Measurements from ENCODE around the gene ZEB1.

ZEB1 gene

GRCh38 chr10:31574577-31574976 lies 255.6 kb downstream of the ZEB1 start:
- Histone ChIP-seq H3K9me2 (replicated peaks; ENCODE audit: low read depth, low read length) (no peaks in the 10 kb centered on the region), H3K4me2 (ENCODE audit: low read depth, low read length, poor library complexity, severe bottlenecking) (no peak overlapping the region), H3K79me2 (ENCODE audit: insufficient read depth, low read length) (no peaks in the 10 kb centered on the region), H3K9ac (ENCODE audit: low read depth, low read length, poor library complexity, severe bottlenecking) (no peak overlapping the region), H2AFZ (ENCODE audit: low read length) (no peak overlapping the region), H3K27me3 (ENCODE audit: insufficient read depth, low read length, poor library complexity, severe bottlenecking) (no peaks in the 10 kb centered on the region), H4K20me1 (ENCODE audit: insufficient read depth, low read length, poor library complexity, severe bottlenecking) (no peaks in the 10 kb centered on the region), H3K9me3 (ENCODE audit: insufficient read depth, low read depth, low read length) (no peaks in the 10 kb centered on the region), H3K4me1 (ENCODE audit: insufficient read depth, low read length, poor library complexity, severe bottlenecking) (peaks cover 18% of the 10 kb centered on the region), H3F3A (ENCODE audit: low read depth) (no peaks in the 10 kb centered on the region), H3K36me3 (ENCODE audit: insufficient read depth, low read length) (no peaks in the 10 kb centered on the region), H3K4me3 (ENCODE audit: low read length, poor library complexity, severe bottlenecking) (no peak overlapping the region)
- TF ChIP-seq CTCF (conservative IDR thresholded peaks at IDR 0.05; ENCODE audit: low read length) (no peak), EZH2phosphoT487 (IDR thresholded peaks at IDR 0.05; ENCODE audit: borderline replicate concordance) (no peak)

- H2AFZ ChIP-seq (ENCODE audit: low read length), result peak overlapping the region; percentile 55
- H3K9me3 ChIP-seq (ENCODE audit: insufficient read depth, low read depth, low read length), result no peaks in the 10 kb centered on the region
- H3K27me3 ChIP-seq (ENCODE audit: insufficient read depth, low read length, poor library complexity, severe bottlenecking), result no peaks in the 10 kb centered on the region
- peaks cover 18% of the 10 kb centered on the region for H3K4me1 ChIP-seq (ENCODE audit: insufficient read depth, low read length, poor library complexity, severe bottlenecking)
- no peaks in the 10 kb centered on the region for H3K79me2 ChIP-seq (ENCODE audit: insufficient read depth, low read length)
- TF ChIP-seq CTCF (conservative IDR thresholded peaks at IDR 0.05; ENCODE audit: low read length) (no peak), EZH2phosphoT487 (IDR thresholded peaks at IDR 0.05; ENCODE audit: borderline replicate concordance) (no peak)
- H3K36me3 ChIP-seq (ENCODE audit: insufficient read depth, low read length), result no peaks in the 10 kb centered on the region
- peak overlapping the region; percentile 23 for H3K4me3 ChIP-seq (ENCODE audit: low read length, poor library complexity, severe bottlenecking)
- peak overlapping the region; percentile 54 for H3K4me2 ChIP-seq (ENCODE audit: low read depth, low read length, poor library complexity, severe bottlenecking)
- H3K9me2 ChIP-seq (replicated peaks; ENCODE audit: low read depth, low read length), result no peaks in the 10 kb centered on the region
- H3F3A ChIP-seq (ENCODE audit: low read depth), result no peaks in the 10 kb centered on the region
- H4K20me1 ChIP-seq (ENCODE audit: insufficient read depth, low read length, poor library complexity, severe bottlenecking), result no peaks in the 10 kb centered on the region
- H3K9ac ChIP-seq (ENCODE audit: low read depth, low read length, poor library complexity, severe bottlenecking), result peak overlapping the region; percentile 13
Observed at GRCh38 chr10:31578181-31578852, 259.3 kb downstream of the ZEB1 start.

- peak overlapping the region; percentile 54 for H3K4me2 ChIP-seq (ENCODE audit: low read depth, low read length, poor library complexity, severe bottlenecking)
- H3K9me3 ChIP-seq (ENCODE audit: insufficient read depth, low read depth, low read length), result no peaks in the 10 kb centered on the region
- H3K9ac ChIP-seq (ENCODE audit: low read depth, low read length, poor library complexity, severe bottlenecking), result peak overlapping the region; percentile 13
- H3K79me2 ChIP-seq (ENCODE audit: insufficient read depth, low read length), result no peaks in the 10 kb centered on the region
- H2AFZ ChIP-seq (ENCODE audit: low read length), result peak overlapping the region; percentile 55; the same call in 1 of the 2 replicates
- no peaks in the 10 kb centered on the region for H4K20me1 ChIP-seq (ENCODE audit: insufficient read depth, low read length, poor library complexity, severe bottlenecking)
- no peaks in the 10 kb centered on the region for H3K9me2 ChIP-seq (replicated peaks; ENCODE audit: low read depth, low read length)
- H3F3A ChIP-seq (ENCODE audit: low read depth), result no peaks in the 10 kb centered on the region
- H3K4me1 ChIP-seq (ENCODE audit: insufficient read depth, low read length, poor library complexity, severe bottlenecking), result peaks cover 18% of the 10 kb centered on the region
- H3K27me3 ChIP-seq (ENCODE audit: insufficient read depth, low read length, poor library complexity, severe bottlenecking), result no peaks in the 10 kb centered on the region
- no peak for TF ChIP-seq CTCF (conservative IDR thresholded peaks at IDR 0.05; ENCODE audit: low read length)
- no peak for TF ChIP-seq EZH2phosphoT487 (IDR thresholded peaks at IDR 0.05; ENCODE audit: borderline replicate concordance)
- no peaks in the 10 kb centered on the region for H3K36me3 ChIP-seq (ENCODE audit: insufficient read depth, low read length)
- peak overlapping the region; percentile 23 for H3K4me3 ChIP-seq (ENCODE audit: low read length, poor library complexity, severe bottlenecking)
Observed at GRCh38 chr10:31578951-31579350, 259.9 kb downstream of the ZEB1 start.
